H1 (cell line): ENCODE measurements around the gene NFATC1. TPM values are rescaled to one million over a fixed set of nuclear protein-coding genes. Genes with fewer than 3 reads are reported as not detected.

Experiments
- CTCF ChIA-PET: fragments of 300-600 bp; sonication (Branson Sonifier 250); formaldehyde crosslinking; loops from one replicate; lab custom pipeline; 2021; ENCODE audit not compliant: partially characterized antibody; lab: Charles Lee
- POLR2A ChIA-PET: fragments of 300-600 bp; sonication (Branson Sonifier 250); formaldehyde crosslinking; loops from one replicate; lab custom pipeline; 2021; ENCODE audit warnings: inconsistent platforms; ENCODE audit not compliant: partially characterized antibody; lab: Charles Lee
- DNase-seq, 2 experiments: peaks; one replicate each; pipeline versions ENCODE4 v3.0.0 to v3.0.0-alpha.2; 2010 to 2022; ENCODE audit warnings: low spot score in 2 of 2, low read depth in 1 of 2, mixed read lengths in 1 of 2
- FAIRE-seq: peaks from 2 replicates; lab custom pipeline; 2011; peaks lifted over from hg19 to GRCh38; lab: Jason Lieb, UNC
- H2AFZ ChIP-seq: 2 replicates; pipeline ENCODE4 v1.8.1; 2012; ENCODE audit warnings: low read length, inconsistent platforms
- H2AK5ac ChIP-seq: 2 replicates; pipeline ENCODE4 v1.6.1; 2013; ENCODE audit warnings: low read depth, low read length
- H2BK120ac ChIP-seq: replicated peaks from 2 replicates; pipeline ENCODE3; 2013; ENCODE audit warnings: low read depth, low read length, inconsistent platforms
- H2BK12ac ChIP-seq: 2 replicates; pipeline ENCODE4 v1.6.1; 2013; ENCODE audit warnings: low read depth, low read length
- H2BK15ac ChIP-seq: 2 replicates; pipeline ENCODE4 v1.6.1; 2013; ENCODE audit warnings: low read length
- H2BK20ac ChIP-seq: 2 replicates; pipeline ENCODE4 v1.6.1; 2013; ENCODE audit warnings: low read length
- H2BK5ac ChIP-seq: 2 replicates; pipeline ENCODE4 v1.6.1; 2013; ENCODE audit warnings: low read depth, low read length
- H3K14ac ChIP-seq: 2 replicates; pipeline ENCODE4 v1.6.1; 2013; ENCODE audit warnings: inconsistent platforms; ENCODE audit not compliant: insufficient read length
- H3K18ac ChIP-seq: 2 replicates; pipeline ENCODE4 v1.6.1; 2013; ENCODE audit warnings: low read length; ENCODE audit errors: extremely low read depth
- H3K23ac ChIP-seq: 2 replicates; pipeline ENCODE4 v1.6.1; 2013; ENCODE audit warnings: inconsistent platforms; ENCODE audit not compliant: insufficient read length
- H3K23me2 ChIP-seq: 2 replicates; pipeline ENCODE4 v1.6.1; 2013; ENCODE audit warnings: low read depth, low read length
- H3K27ac ChIP-seq: 2 replicates; pipeline ENCODE4 v1.6.1; 2011; ENCODE audit warnings: low read depth, low read length, inconsistent platforms
- H3K27me3 ChIP-seq, 4 experiments: replicated peaks in 1 of 4; 1 replicate in 1 of 4; 2 replicates in 3 of 4; pipeline versions ENCODE4 v1.6.1 to v1.8.1; 2011 to 2013; ENCODE audit warnings: low read length in 3 of 4, mild to moderate bottlenecking in 3 of 4, inconsistent platforms in 2 of 4, mixed read lengths in 2 of 4, moderate library complexity in 1 of 4; ENCODE audit not compliant: control insufficient read depth in 3 of 4, insufficient read depth in 3 of 4; ENCODE audit errors: extremely low read depth in 1 of 4
- H3K36me3 ChIP-seq, 4 experiments: 2 replicates each; pipeline versions ENCODE4 v1.6.1 to v1.8.1; 2011 to 2013; ENCODE audit warnings: mild to moderate bottlenecking in 4 of 4, low read length in 3 of 4, moderate library complexity in 2 of 4, control low read depth in 1 of 4, inconsistent platforms in 1 of 4; ENCODE audit not compliant: insufficient read depth in 4 of 4, control insufficient read depth in 2 of 4
- H3K4ac ChIP-seq: replicated peaks from 2 replicates; pipeline ENCODE3; 2013; ENCODE audit warnings: low read length, low read depth, mixed read lengths, inconsistent platforms; ENCODE audit not compliant: insufficient read length
- H3K4me1 ChIP-seq, 4 experiments: replicated peaks in 1 of 4; 1 replicate in 1 of 4; 2 replicates in 3 of 4; pipeline versions ENCODE4 v1.6.1 to v1.8.1; 2011 to 2013; ENCODE audit warnings: low read length in 3 of 4, inconsistent platforms in 2 of 4, mixed read lengths in 1 of 4; ENCODE audit not compliant: insufficient read depth in 4 of 4, control insufficient read depth in 3 of 4
- H3K4me2 ChIP-seq, 2 experiments: 2 replicates each; pipeline versions ENCODE4 v1.6.1 to v1.8.1; 2011 to 2013; ENCODE audit warnings: low read depth in 2 of 2, low read length in 2 of 2, control low read depth in 1 of 2, inconsistent platforms in 1 of 2, mild to moderate bottlenecking in 1 of 2; ENCODE audit not compliant: insufficient read depth in 1 of 2
- H3K4me3 ChIP-seq, 4 experiments: fragments of 200-600, 300-600 bp in 1 of 4; sonication (generic), shearing (Covaris generic), sonication (Bioruptor Twin) in 1 of 4; 2 replicates each; pipeline versions ENCODE4 v1.5.1 to v1.8.1; 2011 to 2016; ENCODE audit warnings: low read length in 4 of 4, low read depth in 3 of 4, control low read depth in 2 of 4, inconsistent platforms in 2 of 4, mild to moderate bottlenecking in 2 of 4, mixed read lengths in 1 of 4, moderate library complexity in 1 of 4; ENCODE audit not compliant: insufficient read depth in 2 of 4; ENCODE audit errors: extremely low read depth in 1 of 4
- H3K56ac ChIP-seq: replicated peaks from 2 replicates; pipeline ENCODE3; 2013; ENCODE audit warnings: low read depth, mild to moderate bottlenecking, mixed read lengths, low read length, inconsistent platforms; ENCODE audit not compliant: insufficient read length
- H3K79me1 ChIP-seq: 2 replicates; pipeline ENCODE4 v1.6.1; 2013; ENCODE audit warnings: low read depth, low read length, control low read depth
- H3K79me2 ChIP-seq, 2 experiments: 2 replicates each; pipeline versions ENCODE4 v1.6.1 to v1.8.1; 2012 to 2013; ENCODE audit warnings: low read length in 2 of 2, mild to moderate bottlenecking in 2 of 2, inconsistent platforms in 1 of 2; ENCODE audit not compliant: insufficient read depth in 2 of 2, control insufficient read depth in 1 of 2
- H3K9ac ChIP-seq, 4 experiments: replicated peaks in 1 of 4; 1 replicate in 1 of 4; 2 replicates in 3 of 4; pipeline versions ENCODE4 v1.6.1 to v1.8.1; 2011 to 2013; ENCODE audit warnings: low read depth in 3 of 4, low read length in 3 of 4, control low read depth in 2 of 4, mild to moderate bottlenecking in 2 of 4, moderate library complexity in 2 of 4, inconsistent platforms in 1 of 4; ENCODE audit errors: extremely low read depth in 1 of 4
- H3K9me3 ChIP-seq, 2 experiments: 2 replicates each; pipeline versions ENCODE4 v1.6.1 to v1.8.1; 2012 to 2013; ENCODE audit warnings: mild to moderate bottlenecking in 2 of 2, moderate library complexity in 2 of 2, control low read depth in 1 of 2, inconsistent platforms in 1 of 2, low read depth in 1 of 2, low read length in 1 of 2, mixed read lengths in 1 of 2; ENCODE audit not compliant: insufficient read depth in 2 of 2
- H4K20me1 ChIP-seq, 2 experiments: replicated peaks in 1 of 2; 2 replicates each; pipeline versions ENCODE3 to v1.8.1; 2011 to 2013; ENCODE audit warnings: inconsistent platforms in 2 of 2, low read length in 2 of 2, mild to moderate bottlenecking in 1 of 2; ENCODE audit not compliant: insufficient read depth in 2 of 2, control insufficient read depth in 1 of 2
- H4K5ac ChIP-seq: 2 replicates; pipeline ENCODE4 v1.6.1; 2013; ENCODE audit warnings: low read length, low read depth, mixed read lengths, inconsistent platforms; ENCODE audit not compliant: insufficient read length
- H4K8ac ChIP-seq: 2 replicates; pipeline ENCODE4 v1.8.0; 2013; ENCODE audit warnings: mild to moderate bottlenecking, moderate library complexity, low read length, inconsistent platforms; ENCODE audit not compliant: insufficient read depth; ENCODE audit errors: extremely low read depth
- H4K91ac ChIP-seq: replicated peaks from 2 replicates; pipeline ENCODE3; 2013; ENCODE audit warnings: low read length, mixed read lengths, inconsistent platforms; ENCODE audit not compliant: insufficient read length
- BACH1 ChIP-seq: IDR thresholded peaks from 2 replicates; pipeline ENCODE4 v1.6.1; 2012; ENCODE audit warnings: low read length, improper control_type of control experiment
- RXRA ChIP-seq: IDR thresholded peaks from 2 replicates; pipeline ENCODE4 v1.6.1; 2011; ENCODE audit warnings: low read depth, mild to moderate bottlenecking, low read length, moderate library complexity; ENCODE audit not compliant: insufficient read depth
- WGBS, 2 experiments: shearing (Covaris generic) in 1 of 2; methylation state at CpG; one replicate each; pipeline versions ENCODE4 v1.1.6 to v1.1.7; 2013 to 2015; ENCODE audit warnings: low lambda C conversion rate in 2 of 2, mixed read lengths in 2 of 2, inconsistent platforms in 1 of 2, low coverage in 1 of 2, missing lambda C conversion rate in 1 of 2; ENCODE audit not compliant: insufficient replicate concordance in 2 of 2, insufficient coverage in 1 of 2, insufficient read length in 1 of 2; ENCODE audit errors: extremely low coverage in 1 of 2, missing lambda C conversion rate in 1 of 2; 5-methylcytosine and 5-hydroxymethylcytosine counted together
- polyA plus RNA-seq, 7 experiments: library from polyadenylated mRNA; depleted of rRNA in 3 of 7; stranded (reverse) in 5 of 7; unstranded in 2 of 7; fragments of >200 nt in 5 of 7; fragments of 200-250 nt in 2 of 7; gene quantifications; 1 replicate in 5 of 7; 2 replicates in 1 of 7; 4 replicates in 1 of 7; pipeline versions ENCODE4 v1.2.1 to v1.2.3, GENCODE V29; 2011 to 2013; ENCODE audit warnings: missing spikeins in 2 of 7, mixed read lengths in 2 of 7
- total RNA-seq: library from RNA; stranded (reverse); fragmentation: NEBNext Ultra II Directional; extraction: Animal tissue kit (Norgen Biotek cat#: 25700); gene quantifications from 2 replicates; pipeline ENCODE4 v1.2.1, GENCODE V29; 2021

The NFATC1 gene
- total and polyA plus RNA-seq, 2 of the 8 experiments (the other 6 are each of a cell fraction or from before 2014, with no cell fraction given), result 2.0 to 6.6 TPM

DNA sequence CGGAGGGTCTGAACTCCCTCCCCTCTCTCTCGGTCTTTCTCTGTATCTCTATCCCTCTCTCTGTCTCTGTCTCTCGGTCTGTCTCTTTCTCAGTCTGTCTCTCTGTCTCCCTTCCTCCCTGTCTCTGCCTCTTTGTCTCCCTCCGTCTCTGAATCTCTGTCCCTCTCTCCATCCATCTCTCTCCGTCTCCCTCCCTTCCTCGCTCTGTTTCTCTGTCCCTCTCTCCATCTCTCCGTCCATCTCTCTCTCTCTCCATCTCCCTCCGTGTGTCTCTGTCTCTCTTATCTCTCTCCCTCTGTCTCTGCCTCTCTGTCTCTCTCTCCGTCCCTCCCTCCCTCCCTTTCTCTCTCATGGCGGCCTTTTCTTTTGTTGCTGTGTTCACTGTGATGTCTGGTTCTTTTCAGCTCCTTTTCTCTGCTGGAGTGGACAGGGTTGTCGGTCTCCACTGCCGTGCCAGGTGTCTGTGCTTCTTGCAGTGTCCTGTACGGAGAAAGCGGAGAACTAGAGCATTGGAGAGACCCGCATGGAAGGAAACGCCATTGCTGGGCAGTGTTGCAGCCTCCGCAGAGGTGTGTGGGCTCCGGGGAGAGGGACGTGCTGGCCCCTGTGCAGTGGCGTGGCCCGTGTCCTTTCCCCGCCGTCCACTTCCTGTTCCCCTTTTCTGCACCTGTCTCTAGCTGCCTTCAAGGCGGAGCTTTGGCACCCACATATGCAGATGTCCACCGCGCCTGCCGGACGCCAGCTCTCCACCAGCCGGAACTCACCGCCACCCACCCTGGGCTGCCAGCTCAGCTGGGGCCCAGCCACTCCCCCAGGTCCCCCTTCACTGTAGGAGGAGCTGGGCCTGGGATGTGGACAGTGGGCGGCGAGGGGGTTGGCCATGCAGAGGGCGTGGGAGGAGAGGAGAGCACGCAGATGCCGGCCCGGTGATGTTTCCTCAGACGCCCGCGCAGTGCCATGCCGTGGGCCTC is 113.1 kb downstream of the NFATC1 start:
- Histone ChIP-seq H2BK15ac (no peak overlapping the region; the same call in 1 of the 2 replicates), H2AFZ (no peak overlapping the region), H2BK20ac (no peak overlapping the region), H3K4ac (no peak overlapping the region), H3K79me1 (no peaks in the 10 kb centered on the region), H3K4me1 (peaks cover 0 to 13% (median 9%) of the 10 kb centered on the region in 4 experiments; a peak in 5 of 7 replicates), H3K9ac (no peak overlapping the region), H3K27me3 (peaks cover 0 to 15% (median 11%) of the 10 kb centered on the region in 4 experiments; a peak in 4 of 7 replicates), H3K4me2 (peak overlapping the region in 1 of 2 experiments; percentile 26; a peak in 1 of 4 replicates), H3K23me2 (no peaks in the 10 kb centered on the region), H4K91ac (no peak overlapping the region), H3K36me3 (no peaks in the 10 kb centered on the region), H4K5ac (no peak overlapping the region), H4K20me1 (no peaks in the 10 kb centered on the region), H2BK12ac (no peak overlapping the region), H3K4me3 (no peak overlapping the region), H2BK5ac (no peak overlapping the region), H3K79me2 (no peaks in the 10 kb centered on the region), H2AK5ac (no peak overlapping the region), H2BK120ac (no peak overlapping the region), H3K56ac (no peak overlapping the region), H3K14ac (no peak overlapping the region), H3K9me3 (peaks cover 0 to 3% of the 10 kb centered on the region in 2 experiments; a peak in 1 of 4 replicates), H4K8ac (no peak overlapping the region), H3K18ac (no peak overlapping the region), H3K23ac (no peak overlapping the region), H3K27ac (no peak overlapping the region)
- no peak for DNase-seq
- no peak for FAIRE-seq
- 87 to 100% methylated on average over 3 to 25 of the region's 40 CpGs for WGBS, 2 experiments
- ChIA-PET CTCF (interaction anchor here (1.0 to 1.7 kb wide), 7 partner anchors 11 to 134 kb away, joined by 3 to 6 read pairs (median 3); no protein-coding TSS in a partner anchor), POLR2A (no interaction called here)
- TF ChIP-seq BACH1 (no peak), RXRA (no peak)
